Upper lobe of left lung (tissue), 4 donors: ENCODE measurements around the gene RECK.

Experiments
- EP300 ChIP-seq, 4 donors: sonication (generic); formaldehyde crosslinking; IDR thresholded peaks; one replicate each; pipeline ENCODE4 v1.5.1; 2017; ENCODE audit warnings: antibody characterized with exemption in 4 of 4, control low read depth in 2 of 4
- POLR2A ChIP-seq, 4 donors: fragments of 450-650 bp; IDR thresholded peaks; one replicate each; pipeline ENCODE4 v1.5.1; 2016 to 2017; ENCODE audit warnings: antibody characterized with exemption in 4 of 4, mild to moderate bottlenecking in 2 of 4
- POLR2AphosphoS5 ChIP-seq, 2 donors: sonication (generic); formaldehyde crosslinking; IDR thresholded peaks; one replicate each; pipeline ENCODE4 v1.5.1; 2017; ENCODE audit warnings: antibody characterized with exemption in 2 of 2
- TF ChIP-seq, protein P1 (sequence below), 6 experiments: fragments of 450-650 bp in 4 of 6; fragments of 200-600 bp in 2 of 6; sonication (generic) in 2 of 6; IDR thresholded peaks; one replicate each; pipeline ENCODE4 v1.5.1; 2016 to 2019; ENCODE audit warnings: antibody characterized with exemption in 6 of 6

DNA sequence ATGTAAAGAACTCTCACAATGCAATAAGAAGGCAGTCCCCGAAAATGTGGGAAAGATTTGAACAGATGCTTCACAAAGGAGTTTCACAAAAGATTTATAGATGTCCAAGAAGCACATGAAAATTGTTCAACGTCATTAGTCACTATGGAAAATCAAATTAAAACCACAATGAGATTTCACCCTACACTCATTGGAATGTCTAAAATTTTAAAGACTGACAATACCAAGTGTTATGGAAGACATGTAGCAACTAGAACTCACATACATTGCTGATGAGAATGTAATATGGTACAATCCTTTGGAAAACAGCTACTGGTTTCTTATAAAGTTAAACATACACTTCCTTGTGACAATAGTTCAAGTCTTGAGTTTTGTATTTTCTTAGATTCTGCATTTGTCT is 11.0 kb upstream of the RECK start:
- TF ChIP-seq, protein P1, sequence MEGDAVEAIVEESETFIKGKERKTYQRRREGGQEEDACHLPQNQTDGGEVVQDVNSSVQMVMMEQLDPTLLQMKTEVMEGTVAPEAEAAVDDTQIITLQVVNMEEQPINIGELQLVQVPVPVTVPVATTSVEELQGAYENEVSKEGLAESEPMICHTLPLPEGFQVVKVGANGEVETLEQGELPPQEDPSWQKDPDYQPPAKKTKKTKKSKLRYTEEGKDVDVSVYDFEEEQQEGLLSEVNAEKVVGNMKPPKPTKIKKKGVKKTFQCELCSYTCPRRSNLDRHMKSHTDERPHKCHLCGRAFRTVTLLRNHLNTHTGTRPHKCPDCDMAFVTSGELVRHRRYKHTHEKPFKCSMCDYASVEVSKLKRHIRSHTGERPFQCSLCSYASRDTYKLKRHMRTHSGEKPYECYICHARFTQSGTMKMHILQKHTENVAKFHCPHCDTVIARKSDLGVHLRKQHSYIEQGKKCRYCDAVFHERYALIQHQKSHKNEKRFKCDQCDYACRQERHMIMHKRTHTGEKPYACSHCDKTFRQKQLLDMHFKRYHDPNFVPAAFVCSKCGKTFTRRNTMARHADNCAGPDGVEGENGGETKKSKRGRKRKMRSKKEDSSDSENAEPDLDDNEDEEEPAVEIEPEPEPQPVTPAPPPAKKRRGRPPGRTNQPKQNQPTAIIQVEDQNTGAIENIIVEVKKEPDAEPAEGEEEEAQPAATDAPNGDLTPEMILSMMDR (IDR thresholded peaks at IDR 0.05): no peak
- no peak for TF ChIP-seq POLR2AphosphoS5 (IDR thresholded peaks at IDR 0.05)
- TF ChIP-seq POLR2A (IDR thresholded peaks at IDR 0.05): no peak
- no peak for TF ChIP-seq EP300 (IDR thresholded peaks at IDR 0.05)
